Cardiac muscle cell (in vitro differentiated cells and primary cell): Measurements from ENCODE around the gene TNNT1. TPM values are rescaled to one million over a fixed set of nuclear protein-coding genes. Genes with fewer than 3 reads are reported as not detected.
A peak's percentile ranks its signal among the peaks of the same experiment; 100 is the strongest.

Experiments used
- DNase-seq, 2 donors: peaks; one replicate each; pipeline versions ENCODE4 v3.0.0 to v3.0.0-alpha.2; 2010 to 2017; ENCODE audit warnings: low read depth in 1 of 2, low spot score in 1 of 2
- H3K27ac ChIP-seq: fragments of 200-600 bp; sonication (generic); 2 replicates; pipeline ENCODE4 v1.5.1; 2016
- H3K27me3 ChIP-seq: fragments of 200-600 bp; sonication (generic); 2 replicates; pipeline ENCODE4 v1.6.0; 2016; ENCODE audit warnings: control low read depth
- H3K36me3 ChIP-seq: fragments of 200-600 bp; sonication (generic); 2 replicates; pipeline ENCODE4 v1.5.1; 2016; ENCODE audit warnings: control low read depth
- H3K4me1 ChIP-seq: fragments of 200-600 bp; sonication (generic); 2 replicates; pipeline ENCODE4 v1.8.1; 2017; ENCODE audit warnings: low read depth, mild to moderate bottlenecking, mixed run types
- H3K4me3 ChIP-seq: fragments of 200-600 bp; sonication (generic); 2 replicates; pipeline ENCODE4 v1.5.1; 2016; ENCODE audit warnings: mild to moderate bottlenecking
- H3K9me3 ChIP-seq: fragments of 200-600 bp; sonication (generic); 2 replicates; pipeline ENCODE4 v1.5.1; 2017; ENCODE audit warnings: low read depth, mild to moderate bottlenecking, control low read depth
- polyA plus RNA-seq: library from polyadenylated mRNA; unstranded; fragments of >200 nt; fragmentation: Nextera tagmentation; extraction: Ambion mirVana; gene quantifications from 2 replicates; pipeline ENCODE4 v1.2.1, GENCODE V29; 2016
- total RNA-seq: library from RNA; depleted of rRNA; stranded (reverse); fragments of >200 nt; gene quantifications from 2 replicates; pipeline ENCODE4 v1.2.3, GENCODE V29; 2016
- TF ChIP-seq, protein P1 (sequence below): IDR thresholded peaks from 2 replicates; pipeline ENCODE4 v1.5.1; 2012; ENCODE audit warnings: low read depth, mild to moderate bottlenecking, low read length

TNNT1 gene
- total and polyA plus RNA-seq, 2 experiments from 2014 or later: 25.0 to 34.7 TPM

DNA sequence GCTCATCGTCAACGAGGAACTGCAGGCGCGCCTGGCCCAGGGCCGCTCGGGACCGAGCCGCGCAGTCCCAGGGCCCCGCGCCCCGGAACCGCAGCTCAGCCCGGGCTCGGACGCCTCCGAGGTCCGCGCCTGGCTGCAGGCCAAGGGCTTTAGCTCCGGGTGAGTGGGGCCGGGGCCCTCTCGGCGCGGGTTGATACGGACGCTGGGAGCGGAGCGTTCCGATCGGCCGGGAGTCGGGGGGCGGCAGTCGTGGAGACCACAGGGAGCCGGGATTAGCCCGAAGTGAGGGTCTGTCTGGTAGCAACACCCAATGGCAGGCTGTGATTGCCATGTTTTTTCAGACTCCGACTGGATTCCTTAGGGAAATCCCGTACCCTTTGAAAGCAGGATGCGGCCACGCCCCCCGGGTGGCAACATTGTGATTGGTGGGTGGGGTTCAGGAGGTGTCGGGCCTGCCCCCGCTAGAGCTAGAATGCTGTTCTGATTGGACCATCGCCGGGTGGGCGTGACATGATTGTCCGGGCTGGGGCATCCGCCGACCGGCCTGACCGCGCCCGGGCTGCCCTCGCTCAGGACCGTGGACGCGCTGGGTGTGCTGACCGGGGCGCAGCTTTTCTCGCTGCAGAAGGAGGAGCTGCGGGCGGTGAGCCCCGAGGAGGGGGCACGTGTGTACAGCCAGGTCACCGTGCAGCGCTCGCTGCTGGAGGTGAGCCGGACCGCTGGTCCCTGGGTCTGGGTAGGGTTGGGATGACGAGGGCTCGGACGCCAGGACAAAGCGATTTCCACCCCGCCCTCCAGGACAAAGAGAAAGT lies 62.1 kb downstream of the TNNT1 start:
- H3K4me3 ChIP-seq: peak overlapping the region; percentile 36
- no peak overlapping the region for H3K27ac ChIP-seq
- TF ChIP-seq, protein P1, sequence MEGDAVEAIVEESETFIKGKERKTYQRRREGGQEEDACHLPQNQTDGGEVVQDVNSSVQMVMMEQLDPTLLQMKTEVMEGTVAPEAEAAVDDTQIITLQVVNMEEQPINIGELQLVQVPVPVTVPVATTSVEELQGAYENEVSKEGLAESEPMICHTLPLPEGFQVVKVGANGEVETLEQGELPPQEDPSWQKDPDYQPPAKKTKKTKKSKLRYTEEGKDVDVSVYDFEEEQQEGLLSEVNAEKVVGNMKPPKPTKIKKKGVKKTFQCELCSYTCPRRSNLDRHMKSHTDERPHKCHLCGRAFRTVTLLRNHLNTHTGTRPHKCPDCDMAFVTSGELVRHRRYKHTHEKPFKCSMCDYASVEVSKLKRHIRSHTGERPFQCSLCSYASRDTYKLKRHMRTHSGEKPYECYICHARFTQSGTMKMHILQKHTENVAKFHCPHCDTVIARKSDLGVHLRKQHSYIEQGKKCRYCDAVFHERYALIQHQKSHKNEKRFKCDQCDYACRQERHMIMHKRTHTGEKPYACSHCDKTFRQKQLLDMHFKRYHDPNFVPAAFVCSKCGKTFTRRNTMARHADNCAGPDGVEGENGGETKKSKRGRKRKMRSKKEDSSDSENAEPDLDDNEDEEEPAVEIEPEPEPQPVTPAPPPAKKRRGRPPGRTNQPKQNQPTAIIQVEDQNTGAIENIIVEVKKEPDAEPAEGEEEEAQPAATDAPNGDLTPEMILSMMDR: no peak
- peak; percentile 96 to 97 for DNase-seq
- H3K36me3 ChIP-seq: no peaks in the 10 kb centered on the region
- H3K27me3 ChIP-seq: peaks cover 45% of the 10 kb centered on the region
- H3K9me3 ChIP-seq: no peaks in the 10 kb centered on the region
- H3K4me1 ChIP-seq: peaks cover 2% of the 10 kb centered on the region

DNA sequence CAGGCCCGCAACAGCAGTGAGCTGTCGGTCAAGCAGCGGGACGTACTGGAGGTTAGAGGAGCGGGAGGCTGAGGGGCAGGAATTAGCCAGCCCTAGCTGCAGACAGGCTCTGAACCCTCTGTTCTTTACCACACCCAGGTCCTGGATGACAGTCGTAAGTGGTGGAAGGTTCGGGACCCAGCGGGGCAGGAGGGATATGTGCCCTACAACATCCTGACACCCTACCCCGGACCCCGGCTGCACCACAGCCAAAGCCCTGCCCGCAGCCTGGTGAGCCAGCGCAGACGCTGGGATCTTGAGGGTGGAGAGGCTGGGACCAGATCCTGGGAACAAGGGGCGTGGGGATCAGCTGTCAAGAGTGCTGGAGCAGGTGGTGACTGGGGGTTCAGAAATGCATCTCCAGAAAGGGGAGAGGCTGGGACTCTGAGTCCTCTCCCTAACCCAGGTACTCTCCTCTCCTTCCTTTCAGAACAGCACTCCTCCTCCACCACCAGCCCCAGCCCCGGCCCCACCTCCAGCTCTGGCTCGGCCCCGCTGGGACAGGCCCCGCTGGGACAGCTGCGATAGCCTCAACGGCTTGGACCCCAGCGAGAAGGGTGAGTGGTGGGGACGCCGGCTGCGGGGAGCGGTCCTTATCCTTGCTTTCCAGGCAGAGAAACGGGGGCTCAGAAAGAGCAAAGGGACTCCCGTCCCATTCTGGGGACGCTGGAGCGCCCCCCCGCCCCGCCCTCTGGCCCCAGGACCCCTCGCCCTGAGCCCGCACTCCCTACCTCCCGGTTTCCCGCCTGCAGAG lies 62.9 kb downstream of the TNNT1 start:
- H3K9me3 ChIP-seq: no peaks in the 10 kb centered on the region
- DNase-seq: no peak
- H3K4me1 ChIP-seq: peaks cover 2% of the 10 kb centered on the region
- H3K36me3 ChIP-seq: no peaks in the 10 kb centered on the region
- TF ChIP-seq, protein P1: no peak
- peaks cover 53% of the 10 kb centered on the region for H3K27me3 ChIP-seq
- H3K4me3 ChIP-seq: peak overlapping the region; percentile 36
- H3K27ac ChIP-seq: no peak overlapping the region

DNA sequence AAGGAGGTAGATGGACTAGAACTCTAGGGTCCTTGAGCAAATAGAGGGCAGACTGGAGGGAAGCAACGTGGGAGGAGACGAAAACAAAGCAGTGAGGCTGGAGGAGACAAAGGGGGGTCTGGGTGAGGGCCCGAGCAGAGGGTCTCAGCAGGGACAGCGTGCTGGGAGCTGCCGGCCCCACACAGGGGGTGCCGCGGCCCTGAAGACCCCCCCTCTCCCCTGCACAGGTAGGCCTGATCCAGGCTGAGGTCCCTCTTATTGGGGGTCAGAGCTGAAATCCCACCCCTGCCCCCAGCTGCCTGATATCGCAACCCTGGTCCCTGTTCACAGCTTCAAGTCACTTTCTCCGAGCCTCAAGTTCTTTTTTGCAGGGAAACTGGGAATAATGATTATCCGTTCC lies 64.6 kb downstream of the TNNT1 start:
- DNase-seq: no peak
- no peaks in the 10 kb centered on the region for H3K9me3 ChIP-seq
- no peak overlapping the region for H3K4me3 ChIP-seq
- H3K27ac ChIP-seq: no peak overlapping the region
- peaks cover 7% of the 10 kb centered on the region for H3K4me1 ChIP-seq
- H3K27me3 ChIP-seq: peaks cover 70% of the 10 kb centered on the region
- TF ChIP-seq, protein P1: no peak
- no peaks in the 10 kb centered on the region for H3K36me3 ChIP-seq

DNA sequence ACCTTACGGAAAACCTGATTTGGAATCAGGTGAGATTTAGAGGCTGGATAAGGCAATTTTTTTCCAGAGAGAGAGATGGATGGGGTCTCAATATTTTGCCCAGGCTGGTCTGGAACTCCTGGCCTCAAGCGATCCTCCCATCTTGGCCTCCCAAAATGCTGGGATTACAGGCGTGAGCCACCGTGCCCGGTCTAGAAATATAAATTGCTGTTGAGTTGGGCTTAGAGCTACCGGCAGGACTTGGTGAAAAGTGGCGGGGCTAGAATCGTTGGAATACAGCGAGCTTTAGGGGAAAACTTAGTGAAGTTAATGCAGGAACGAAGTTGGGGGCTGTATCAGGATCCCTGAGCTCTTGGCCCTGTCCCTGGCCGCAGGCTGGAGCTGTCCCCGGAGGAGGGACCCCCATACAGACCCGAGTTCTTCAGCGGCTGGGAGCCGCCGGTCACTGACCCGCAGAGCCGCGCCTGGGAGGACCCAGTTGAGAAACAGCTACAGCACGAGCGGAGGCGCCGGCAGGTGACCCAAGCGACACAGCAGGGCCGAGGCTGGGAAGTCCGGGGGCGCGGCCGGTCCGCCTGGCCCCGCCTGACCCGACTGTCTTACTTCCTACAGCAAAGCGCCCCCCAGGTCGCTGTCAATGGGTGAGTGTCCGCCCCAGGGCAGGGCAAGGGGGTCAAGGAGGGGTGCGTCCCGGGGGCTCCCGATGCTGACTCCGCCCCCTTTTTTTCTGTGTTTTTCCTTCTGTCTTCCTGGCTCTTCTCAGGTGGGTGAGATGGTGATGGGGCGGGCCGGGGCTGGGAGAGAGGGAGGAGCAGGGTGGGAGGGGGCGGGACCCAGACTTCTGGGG lies 65.8 kb downstream of the TNNT1 start:
- Histone ChIP-seq H3K27ac (no peak overlapping the region), H3K27me3 (peaks cover 77% of the 10 kb centered on the region), H3K36me3 (no peaks in the 10 kb centered on the region), H3K9me3 (no peaks in the 10 kb centered on the region), H3K4me3 (no peak overlapping the region), H3K4me1 (peaks cover 7% of the 10 kb centered on the region)
- TF ChIP-seq, protein P1: no peak
- no peak for DNase-seq

Other genes with a start within 250 kb of the TNNT1 start
- gene NCR1, start 243.1 kb downstream of the TNNT1 start, total RNA-seq: not detected in 2 replicates
- not detected in 2 replicates for gene NCR1, start 243.1 kb downstream of the TNNT1 start, polyA plus RNA-seq
- 1.4 and 1.8 TPM in 2 replicates for gene NLRP7, start 201.7 kb downstream of the TNNT1 start, total RNA-seq
- gene NLRP7, start 201.7 kb downstream of the TNNT1 start, polyA plus RNA-seq: 0.49 and 0.73 TPM in 2 replicates
- 22.0 and 28.3 TPM in 2 replicates for gene NLRP2, start 182.8 kb downstream of the TNNT1 start, total RNA-seq
- gene NLRP2, start 182.8 kb downstream of the TNNT1 start, polyA plus RNA-seq: 16.8 and 22.9 TPM in 2 replicates
- 0.42 and 1.7 TPM in 2 replicates for gene GP6, start 110.9 kb downstream of the TNNT1 start, total RNA-seq
- gene GP6, start 110.9 kb downstream of the TNNT1 start, polyA plus RNA-seq: 0.24 TPM in 1 of 2 replicates, not detected in the other
- gene RDH13, start 86.1 kb downstream of the TNNT1 start, total RNA-seq: 31.9 and 41.0 TPM in 2 replicates
- 23.7 and 27.4 TPM in 2 replicates for gene RDH13, start 86.1 kb downstream of the TNNT1 start, polyA plus RNA-seq
- 2.0 and 3.9 TPM in 2 replicates for gene EPS8L1, start 73.3 kb downstream of the TNNT1 start, total RNA-seq
- 1.1 and 1.2 TPM in 2 replicates for gene EPS8L1, start 73.3 kb downstream of the TNNT1 start, polyA plus RNA-seq
- gene PPP1R12C, start 31.6 kb downstream of the TNNT1 start, total RNA-seq: 107 and 120 TPM in 2 replicates
- 32.9 and 38.0 TPM in 2 replicates for gene PPP1R12C, start 31.6 kb downstream of the TNNT1 start, polyA plus RNA-seq
- gene TNNI3, start 8.5 kb upstream of the TNNT1 start, total RNA-seq: 64.5 and 78.6 TPM in 2 replicates
- 49.8 and 85.5 TPM in 2 replicates for gene TNNI3, start 8.5 kb upstream of the TNNT1 start, polyA plus RNA-seq
- gene DNAAF3, start 17.4 kb upstream of the TNNT1 start, total RNA-seq: 3.2 and 3.5 TPM in 2 replicates
- 7.6 and 14.3 TPM in 2 replicates for gene DNAAF3, start 17.4 kb upstream of the TNNT1 start, polyA plus RNA-seq
- 0.12 and 0.53 TPM in 2 replicates for gene SYT5, start 31.1 kb upstream of the TNNT1 start, total RNA-seq
- gene SYT5, start 31.1 kb upstream of the TNNT1 start, polyA plus RNA-seq: not detected in 2 replicates
- gene PTPRH, start 60.3 kb upstream of the TNNT1 start, total RNA-seq: 3.0 and 6.9 TPM in 2 replicates
- gene PTPRH, start 60.3 kb upstream of the TNNT1 start, polyA plus RNA-seq: 2.3 TPM in 2 replicates
- gene TMEM86B, start 79.6 kb upstream of the TNNT1 start, total RNA-seq: 4.2 and 4.7 TPM in 2 replicates
- gene TMEM86B, start 79.6 kb upstream of the TNNT1 start, polyA plus RNA-seq: 2.6 and 5.3 TPM in 2 replicates
- gene PPP6R1, start 109.8 kb upstream of the TNNT1 start, total RNA-seq: 87.9 and 91.7 TPM in 2 replicates
- gene PPP6R1, start 109.8 kb upstream of the TNNT1 start, polyA plus RNA-seq: 98.7 and 101 TPM in 2 replicates
- gene HSPBP1, start 130.9 kb upstream of the TNNT1 start, total RNA-seq: 47.2 and 77.7 TPM in 2 replicates
- gene HSPBP1, start 130.9 kb upstream of the TNNT1 start, polyA plus RNA-seq: 68.9 and 123 TPM in 2 replicates
- 34.4 and 34.7 TPM in 2 replicates for gene BRSK1, start 134.8 kb upstream of the TNNT1 start, total RNA-seq
- gene BRSK1, start 134.8 kb upstream of the TNNT1 start, polyA plus RNA-seq: 3.5 and 5.6 TPM in 2 replicates
- not detected in 2 replicates for gene TMEM150B, start 176.1 kb upstream of the TNNT1 start, total RNA-seq
- gene TMEM150B, start 176.1 kb upstream of the TNNT1 start, polyA plus RNA-seq: not detected in 2 replicates
- 58.9 and 82.4 TPM in 2 replicates for gene KMT5C, start 190.7 kb upstream of the TNNT1 start, total RNA-seq
- 63.5 and 81.7 TPM in 2 replicates for gene KMT5C, start 190.7 kb upstream of the TNNT1 start, polyA plus RNA-seq
- not detected in 2 replicates for gene COX6B2, start 205.5 kb upstream of the TNNT1 start, total RNA-seq
- 0.06 and 0.17 TPM in 2 replicates for gene COX6B2, start 205.5 kb upstream of the TNNT1 start, polyA plus RNA-seq
- not detected in 2 replicates for gene GARIN5B, start 214.1 kb upstream of the TNNT1 start, total RNA-seq
- not detected in 2 replicates for gene GARIN5B, start 214.1 kb upstream of the TNNT1 start, polyA plus RNA-seq
- 0.12 and 0.49 TPM in 2 replicates for gene IL11, start 221.3 kb upstream of the TNNT1 start, total RNA-seq
- 0.72 TPM in 1 of 2 replicates, not detected in the other for gene IL11, start 221.3 kb upstream of the TNNT1 start, polyA plus RNA-seq
- not detected in 2 replicates for gene TMEM190, start 227.6 kb upstream of the TNNT1 start, total RNA-seq
- gene TMEM190, start 227.6 kb upstream of the TNNT1 start, polyA plus RNA-seq: 0.85 and 1.3 TPM in 2 replicates
- 0.27 and 0.35 TPM in 2 replicates for gene TMEM238, start 235.1 kb upstream of the TNNT1 start, total RNA-seq
- gene TMEM238, start 235.1 kb upstream of the TNNT1 start, polyA plus RNA-seq: 1.7 and 4.0 TPM in 2 replicates
- 757 and 1,325 TPM in 2 replicates for gene RPL28, start 236.7 kb upstream of the TNNT1 start, total RNA-seq
- 273 and 320 TPM in 2 replicates for gene RPL28, start 236.7 kb upstream of the TNNT1 start, polyA plus RNA-seq